ENCODE measurements around the gene MATK. TPM values are rescaled to one million over a fixed set of nuclear protein-coding genes. Genes with fewer than 3 reads are reported as not detected.

The MATK gene, protein sequence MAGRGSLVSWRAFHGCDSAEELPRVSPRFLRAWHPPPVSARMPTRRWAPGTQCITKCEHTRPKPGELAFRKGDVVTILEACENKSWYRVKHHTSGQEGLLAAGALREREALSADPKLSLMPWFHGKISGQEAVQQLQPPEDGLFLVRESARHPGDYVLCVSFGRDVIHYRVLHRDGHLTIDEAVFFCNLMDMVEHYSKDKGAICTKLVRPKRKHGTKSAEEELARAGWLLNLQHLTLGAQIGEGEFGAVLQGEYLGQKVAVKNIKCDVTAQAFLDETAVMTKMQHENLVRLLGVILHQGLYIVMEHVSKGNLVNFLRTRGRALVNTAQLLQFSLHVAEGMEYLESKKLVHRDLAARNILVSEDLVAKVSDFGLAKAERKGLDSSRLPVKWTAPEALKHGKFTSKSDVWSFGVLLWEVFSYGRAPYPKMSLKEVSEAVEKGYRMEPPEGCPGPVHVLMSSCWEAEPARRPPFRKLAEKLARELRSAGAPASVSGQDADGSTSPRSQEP
- total RNA-seq (1 to 10 TPM in 1 of 4 donors, not detected in 3; 1.8 TPM), polyA plus RNA-seq (1 to 10 TPM in 2 of 3 donors, not detected in 1; 6.6 to 7.7 TPM)

DNA sequence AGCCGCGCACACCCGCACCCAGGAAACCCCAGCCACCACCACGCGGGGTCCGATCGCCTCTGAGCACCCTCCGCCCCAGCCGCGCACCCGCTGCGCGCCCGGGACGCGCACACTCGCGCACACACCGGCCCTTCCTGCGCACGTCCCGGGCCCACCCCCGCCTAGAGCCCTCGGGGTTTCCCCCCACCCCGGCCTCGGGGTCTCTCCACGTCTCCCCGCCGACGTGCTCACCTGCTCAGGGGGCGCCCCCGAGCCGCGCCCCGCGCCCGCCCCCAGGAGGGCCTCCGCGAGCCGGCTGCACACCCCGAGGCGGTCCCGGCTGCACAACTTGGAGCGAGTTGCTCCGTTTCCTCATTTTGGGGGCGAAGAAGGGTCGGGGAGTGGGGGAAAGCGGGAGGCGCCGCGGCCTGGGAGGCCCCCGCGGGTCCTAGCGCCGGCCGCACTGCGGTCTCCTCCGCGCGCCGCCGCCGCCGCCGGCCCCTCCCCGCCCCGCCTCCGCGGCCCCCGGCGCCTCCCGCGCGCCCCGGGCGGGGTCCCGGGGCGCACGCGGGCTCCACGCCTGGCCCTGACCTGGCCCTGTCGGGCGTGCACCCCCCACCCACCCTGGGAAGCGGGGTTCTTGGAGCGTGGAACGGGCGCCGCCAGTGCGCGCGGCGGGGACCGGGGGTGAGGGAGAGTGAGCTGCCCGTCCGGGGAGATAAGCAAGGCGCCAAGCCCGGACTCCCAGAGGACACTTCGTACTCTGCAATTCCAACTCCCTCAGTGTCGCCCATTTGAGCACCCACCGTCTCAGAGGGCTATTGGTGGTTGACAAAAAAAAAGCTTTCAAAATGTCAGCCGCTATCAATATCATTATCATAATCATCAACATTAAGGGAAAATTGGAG lies at the start of gene MATK:
MATK (minus strand) TSS at position 444 of the 887 bp plus-strand sequence. CDS start 1,246 bp downstream, outside the sequence.
- 4 to 8% methylated on average over 101 of the region's 101 CpGs for WGBS, 2 donors
- Histone ChIP-seq H3K36me3 (no peaks in the 10 kb centered on the region), H3K4me1 (peaks cover 0 to 13% (median 5%) of the 10 kb centered on the region in 4 donors), H3K9me3 (peaks cover 12 to 15% (median 13%) of the 10 kb centered on the region in 4 donors), H3K27ac (no peak within 1 kb of the TSS), H3K4me3 (peak within 1 kb of the TSS in 3 of 4 donors; percentile 14 to 17 (median 17)), H3K27me3 (peaks cover 0 to 62% (median 49%) of the 10 kb centered on the region in 3 donors)
- no peak for TF ChIP-seq POLR2AphosphoS5 (IDR thresholded peaks at IDR 0.05)
- TF ChIP-seq POLR2A (IDR thresholded peaks at IDR 0.05), result no peak
- TF ChIP-seq, protein P1, sequence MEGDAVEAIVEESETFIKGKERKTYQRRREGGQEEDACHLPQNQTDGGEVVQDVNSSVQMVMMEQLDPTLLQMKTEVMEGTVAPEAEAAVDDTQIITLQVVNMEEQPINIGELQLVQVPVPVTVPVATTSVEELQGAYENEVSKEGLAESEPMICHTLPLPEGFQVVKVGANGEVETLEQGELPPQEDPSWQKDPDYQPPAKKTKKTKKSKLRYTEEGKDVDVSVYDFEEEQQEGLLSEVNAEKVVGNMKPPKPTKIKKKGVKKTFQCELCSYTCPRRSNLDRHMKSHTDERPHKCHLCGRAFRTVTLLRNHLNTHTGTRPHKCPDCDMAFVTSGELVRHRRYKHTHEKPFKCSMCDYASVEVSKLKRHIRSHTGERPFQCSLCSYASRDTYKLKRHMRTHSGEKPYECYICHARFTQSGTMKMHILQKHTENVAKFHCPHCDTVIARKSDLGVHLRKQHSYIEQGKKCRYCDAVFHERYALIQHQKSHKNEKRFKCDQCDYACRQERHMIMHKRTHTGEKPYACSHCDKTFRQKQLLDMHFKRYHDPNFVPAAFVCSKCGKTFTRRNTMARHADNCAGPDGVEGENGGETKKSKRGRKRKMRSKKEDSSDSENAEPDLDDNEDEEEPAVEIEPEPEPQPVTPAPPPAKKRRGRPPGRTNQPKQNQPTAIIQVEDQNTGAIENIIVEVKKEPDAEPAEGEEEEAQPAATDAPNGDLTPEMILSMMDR (IDR thresholded peaks at IDR 0.05), result no peak
- no peak for TF ChIP-seq EP300 (IDR thresholded peaks at IDR 0.05)
- intact Hi-C loops (cut with DNase I), result no loop called here
- DNase-seq, result no peak

DNA sequence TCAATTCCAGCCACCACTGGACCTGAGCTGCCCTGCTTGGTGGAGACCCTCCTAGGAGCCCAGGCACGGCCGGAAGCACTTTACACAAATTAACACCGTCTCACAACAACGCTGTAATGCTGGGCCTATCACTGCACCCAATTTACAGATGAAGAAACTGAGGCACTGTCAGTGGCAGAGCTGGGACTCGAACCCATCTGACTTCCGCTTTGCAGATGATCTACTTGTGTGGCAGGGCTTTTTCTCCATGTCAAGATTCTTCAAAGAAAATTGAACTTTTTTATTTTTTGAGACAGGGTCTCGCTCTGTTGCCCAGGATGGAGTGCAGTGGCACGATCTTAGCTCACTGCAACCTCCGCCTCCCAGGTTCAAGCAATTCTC lies 48.9 kb upstream of the MATK start:
- 93 to 94% methylated on average over 9 of the region's 9 CpGs for WGBS, 2 donors
- no peaks in the 10 kb centered on the region for H3K9me3 ChIP-seq
- no peak for DNase-seq
- H3K4me3 ChIP-seq, result no peak overlapping the region
- peaks cover 0 to 33% (median 6%) of the 10 kb centered on the region in 3 donors for H3K27me3 ChIP-seq
- intact Hi-C loops (cut with DNase I), result no loop called here
- TF ChIP-seq POLR2A (IDR thresholded peaks at IDR 0.05), result no peak
- TF ChIP-seq EP300 (IDR thresholded peaks at IDR 0.05), result no peak
- TF ChIP-seq, protein P1 (IDR thresholded peaks at IDR 0.05), result no peak
- no peak for TF ChIP-seq POLR2AphosphoS5 (IDR thresholded peaks at IDR 0.05)
- H3K4me1 ChIP-seq, result no peaks in the 10 kb centered on the region
- no peak overlapping the region for H3K27ac ChIP-seq
- no peaks in the 10 kb centered on the region for H3K36me3 ChIP-seq

DNA sequence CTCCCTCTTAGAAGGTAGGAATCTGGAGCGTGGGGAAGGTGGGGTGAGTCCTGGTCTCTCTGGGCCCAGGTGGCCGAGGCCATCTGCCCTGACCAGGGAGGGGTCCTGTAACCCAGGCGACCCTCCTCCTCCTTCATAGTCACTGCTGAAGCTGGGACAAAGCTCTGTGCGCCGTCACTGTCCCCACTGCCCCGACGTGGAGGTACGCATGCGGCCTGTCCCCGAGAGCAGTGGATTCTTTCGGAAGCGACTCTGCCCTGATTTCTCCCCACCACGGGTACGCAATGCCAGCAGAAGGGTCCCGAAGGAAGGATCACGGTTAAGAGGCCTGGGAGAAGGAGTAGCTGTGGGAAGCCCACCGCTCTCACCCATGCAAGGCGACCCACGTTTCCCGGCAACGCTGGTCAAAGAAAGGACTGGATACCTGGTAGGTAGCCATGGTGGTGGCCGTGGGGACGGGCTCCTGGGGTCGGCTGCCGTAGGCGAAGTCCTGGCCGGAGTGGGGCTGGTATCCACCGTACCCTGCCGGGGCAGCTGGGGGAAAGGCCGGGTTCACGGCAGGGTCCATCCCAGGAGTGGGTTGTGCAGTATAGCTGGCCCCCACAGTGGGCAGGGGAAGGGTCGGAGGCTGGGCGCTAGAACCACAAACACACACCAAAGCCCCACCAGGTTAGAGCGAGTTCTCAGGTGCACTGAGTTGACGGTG lies 48.3 kb upstream of the MATK start:
- Histone ChIP-seq H3K36me3 (no peaks in the 10 kb centered on the region), H3K4me3 (no peak overlapping the region), H3K27me3 (peaks cover 0 to 33% (median 6%) of the 10 kb centered on the region in 3 donors), H3K4me1 (no peaks in the 10 kb centered on the region), H3K9me3 (no peaks in the 10 kb centered on the region), H3K27ac (no peak overlapping the region)
- WGBS, 2 donors, result 90% methylated on average over 35 of the region's 35 CpGs
- no peak for DNase-seq
- intact Hi-C loops (cut with DNase I), result no loop called here
- TF ChIP-seq POLR2AphosphoS5 (IDR thresholded peaks at IDR 0.05), result no peak
- no peak for TF ChIP-seq EP300 (IDR thresholded peaks at IDR 0.05)
- TF ChIP-seq POLR2A (IDR thresholded peaks at IDR 0.05), result no peak
- TF ChIP-seq, protein P1 (IDR thresholded peaks at IDR 0.05), result no peak

DNA sequence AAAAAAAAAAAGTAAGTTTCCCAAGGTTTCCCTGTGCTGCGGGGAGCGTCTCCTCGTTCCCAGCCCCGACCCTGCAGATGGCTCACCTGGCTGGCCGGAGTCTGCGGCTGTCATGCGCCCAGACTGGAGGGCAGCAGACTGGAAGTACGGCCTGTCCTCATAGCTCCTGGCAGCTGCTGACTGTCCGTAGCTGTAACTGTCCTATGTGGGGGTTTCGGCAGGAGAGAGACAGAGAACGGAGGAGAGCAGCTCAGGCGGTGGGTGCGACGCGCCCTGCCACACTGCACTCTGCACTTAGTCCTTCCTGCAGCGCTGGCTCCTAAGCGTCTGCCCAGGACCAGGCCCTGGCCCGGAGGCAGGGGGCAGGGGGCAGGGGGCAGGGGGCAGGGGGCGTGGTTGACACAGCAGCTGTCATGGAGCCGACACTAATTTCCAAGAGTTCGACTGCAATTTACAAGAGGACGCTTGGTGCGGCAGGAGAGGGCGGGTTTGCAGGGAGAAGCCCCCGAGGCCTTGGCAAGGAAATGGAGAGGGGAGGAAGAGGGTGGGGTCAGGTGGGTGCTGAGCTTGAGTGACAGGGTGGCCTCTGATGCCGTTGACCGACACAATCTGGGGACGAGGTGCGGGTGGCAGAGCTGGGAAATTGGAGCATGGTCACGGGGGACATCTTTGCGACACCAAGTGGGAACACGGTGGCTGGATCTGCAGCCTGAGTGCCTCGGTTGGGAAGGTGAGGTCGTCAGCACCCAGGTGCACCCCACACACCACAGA lies 47.6 kb upstream of the MATK start:
- peaks cover 0 to 33% (median 6%) of the 10 kb centered on the region in 3 donors for H3K27me3 ChIP-seq
- no peak overlapping the region for H3K4me3 ChIP-seq
- no peak overlapping the region for H3K27ac ChIP-seq
- 63 to 68% methylated on average over 34 of the region's 34 CpGs for WGBS, 2 donors
- no peaks in the 10 kb centered on the region for H3K4me1 ChIP-seq
- intact Hi-C loops (cut with DNase I), result no loop called here
- H3K9me3 ChIP-seq, result no peaks in the 10 kb centered on the region
- no peak for DNase-seq
- H3K36me3 ChIP-seq, result no peaks in the 10 kb centered on the region
- TF ChIP-seq, protein P1 (IDR thresholded peaks at IDR 0.05), result no peak
- TF ChIP-seq POLR2A (IDR thresholded peaks at IDR 0.05) (no peak), EP300 (IDR thresholded peaks at IDR 0.05) (no peak), POLR2AphosphoS5 (IDR thresholded peaks at IDR 0.05) (no peak)

All from sigmoid colon (tissue), 7 donors.